H1 (cell line): ENCODE results near the gene DEUP1. TPM values are rescaled to one million over a fixed set of nuclear protein-coding genes. Genes with fewer than 3 reads are reported as not detected.

ENCODE experiments used
- CTCF ChIA-PET: fragments of 300-600 bp; sonication (Branson Sonifier 250); formaldehyde crosslinking; loops from one replicate; lab custom pipeline; 2021; ENCODE audit not compliant: partially characterized antibody; lab: Charles Lee
- POLR2A ChIA-PET: fragments of 300-600 bp; sonication (Branson Sonifier 250); formaldehyde crosslinking; loops from one replicate; lab custom pipeline; 2021; ENCODE audit warnings: inconsistent platforms; ENCODE audit not compliant: partially characterized antibody; lab: Charles Lee
- DNase-seq, 2 experiments: peaks; one replicate each; pipeline versions ENCODE4 v3.0.0 to v3.0.0-alpha.2; 2010 to 2022; ENCODE audit warnings: low spot score in 2 of 2, low read depth in 1 of 2, mixed read lengths in 1 of 2
- FAIRE-seq: peaks from 2 replicates; lab custom pipeline; 2011; peaks lifted over from hg19 to GRCh38; lab: Jason Lieb, UNC
- H2AFZ ChIP-seq: 2 replicates; pipeline ENCODE4 v1.8.1; 2012; ENCODE audit warnings: low read length, inconsistent platforms
- H2AK5ac ChIP-seq: 2 replicates; pipeline ENCODE4 v1.6.1; 2013; ENCODE audit warnings: low read depth, low read length
- H2BK120ac ChIP-seq: replicated peaks from 2 replicates; pipeline ENCODE3; 2013; ENCODE audit warnings: low read depth, low read length, inconsistent platforms
- H2BK12ac ChIP-seq: 2 replicates; pipeline ENCODE4 v1.6.1; 2013; ENCODE audit warnings: low read depth, low read length
- H2BK15ac ChIP-seq: 2 replicates; pipeline ENCODE4 v1.6.1; 2013; ENCODE audit warnings: low read length
- H2BK20ac ChIP-seq: 2 replicates; pipeline ENCODE4 v1.6.1; 2013; ENCODE audit warnings: low read length
- H2BK5ac ChIP-seq: 2 replicates; pipeline ENCODE4 v1.6.1; 2013; ENCODE audit warnings: low read depth, low read length
- H3K14ac ChIP-seq: 2 replicates; pipeline ENCODE4 v1.6.1; 2013; ENCODE audit warnings: inconsistent platforms; ENCODE audit not compliant: insufficient read length
- H3K18ac ChIP-seq: 2 replicates; pipeline ENCODE4 v1.6.1; 2013; ENCODE audit warnings: low read length; ENCODE audit errors: extremely low read depth
- H3K23ac ChIP-seq: 2 replicates; pipeline ENCODE4 v1.6.1; 2013; ENCODE audit warnings: inconsistent platforms; ENCODE audit not compliant: insufficient read length
- H3K23me2 ChIP-seq: 2 replicates; pipeline ENCODE4 v1.6.1; 2013; ENCODE audit warnings: low read depth, low read length
- H3K27ac ChIP-seq: 2 replicates; pipeline ENCODE4 v1.6.1; 2011; ENCODE audit warnings: low read depth, low read length, inconsistent platforms
- H3K27me3 ChIP-seq, 4 experiments: replicated peaks in 1 of 4; 1 replicate in 1 of 4; 2 replicates in 3 of 4; pipeline versions ENCODE4 v1.6.1 to v1.8.1; 2011 to 2013; ENCODE audit warnings: low read length in 3 of 4, mild to moderate bottlenecking in 3 of 4, inconsistent platforms in 2 of 4, mixed read lengths in 2 of 4, moderate library complexity in 1 of 4; ENCODE audit not compliant: control insufficient read depth in 3 of 4, insufficient read depth in 3 of 4; ENCODE audit errors: extremely low read depth in 1 of 4
- H3K36me3 ChIP-seq, 4 experiments: 2 replicates each; pipeline versions ENCODE4 v1.6.1 to v1.8.1; 2011 to 2013; ENCODE audit warnings: mild to moderate bottlenecking in 4 of 4, low read length in 3 of 4, moderate library complexity in 2 of 4, control low read depth in 1 of 4, inconsistent platforms in 1 of 4; ENCODE audit not compliant: insufficient read depth in 4 of 4, control insufficient read depth in 2 of 4
- H3K4ac ChIP-seq: replicated peaks from 2 replicates; pipeline ENCODE3; 2013; ENCODE audit warnings: low read length, low read depth, mixed read lengths, inconsistent platforms; ENCODE audit not compliant: insufficient read length
- H3K4me1 ChIP-seq, 4 experiments: replicated peaks in 1 of 4; 1 replicate in 1 of 4; 2 replicates in 3 of 4; pipeline versions ENCODE4 v1.6.1 to v1.8.1; 2011 to 2013; ENCODE audit warnings: low read length in 3 of 4, inconsistent platforms in 2 of 4, mixed read lengths in 1 of 4; ENCODE audit not compliant: insufficient read depth in 4 of 4, control insufficient read depth in 3 of 4
- H3K4me2 ChIP-seq, 2 experiments: 2 replicates each; pipeline versions ENCODE4 v1.6.1 to v1.8.1; 2011 to 2013; ENCODE audit warnings: low read depth in 2 of 2, low read length in 2 of 2, control low read depth in 1 of 2, inconsistent platforms in 1 of 2, mild to moderate bottlenecking in 1 of 2; ENCODE audit not compliant: insufficient read depth in 1 of 2
- H3K4me3 ChIP-seq, 4 experiments: fragments of 200-600, 300-600 bp in 1 of 4; sonication (generic), shearing (Covaris generic), sonication (Bioruptor Twin) in 1 of 4; 2 replicates each; pipeline versions ENCODE4 v1.5.1 to v1.8.1; 2011 to 2016; ENCODE audit warnings: low read length in 4 of 4, low read depth in 3 of 4, control low read depth in 2 of 4, inconsistent platforms in 2 of 4, mild to moderate bottlenecking in 2 of 4, mixed read lengths in 1 of 4, moderate library complexity in 1 of 4; ENCODE audit not compliant: insufficient read depth in 2 of 4; ENCODE audit errors: extremely low read depth in 1 of 4
- H3K56ac ChIP-seq: replicated peaks from 2 replicates; pipeline ENCODE3; 2013; ENCODE audit warnings: low read depth, mild to moderate bottlenecking, mixed read lengths, low read length, inconsistent platforms; ENCODE audit not compliant: insufficient read length
- H3K79me1 ChIP-seq: 2 replicates; pipeline ENCODE4 v1.6.1; 2013; ENCODE audit warnings: low read depth, low read length, control low read depth
- H3K79me2 ChIP-seq, 2 experiments: 2 replicates each; pipeline versions ENCODE4 v1.6.1 to v1.8.1; 2012 to 2013; ENCODE audit warnings: low read length in 2 of 2, mild to moderate bottlenecking in 2 of 2, inconsistent platforms in 1 of 2; ENCODE audit not compliant: insufficient read depth in 2 of 2, control insufficient read depth in 1 of 2
- H3K9ac ChIP-seq, 4 experiments: replicated peaks in 1 of 4; 1 replicate in 1 of 4; 2 replicates in 3 of 4; pipeline versions ENCODE4 v1.6.1 to v1.8.1; 2011 to 2013; ENCODE audit warnings: low read depth in 3 of 4, low read length in 3 of 4, control low read depth in 2 of 4, mild to moderate bottlenecking in 2 of 4, moderate library complexity in 2 of 4, inconsistent platforms in 1 of 4; ENCODE audit errors: extremely low read depth in 1 of 4
- H3K9me3 ChIP-seq, 2 experiments: 2 replicates each; pipeline versions ENCODE4 v1.6.1 to v1.8.1; 2012 to 2013; ENCODE audit warnings: mild to moderate bottlenecking in 2 of 2, moderate library complexity in 2 of 2, control low read depth in 1 of 2, inconsistent platforms in 1 of 2, low read depth in 1 of 2, low read length in 1 of 2, mixed read lengths in 1 of 2; ENCODE audit not compliant: insufficient read depth in 2 of 2
- H4K20me1 ChIP-seq, 2 experiments: replicated peaks in 1 of 2; 2 replicates each; pipeline versions ENCODE3 to v1.8.1; 2011 to 2013; ENCODE audit warnings: inconsistent platforms in 2 of 2, low read length in 2 of 2, mild to moderate bottlenecking in 1 of 2; ENCODE audit not compliant: insufficient read depth in 2 of 2, control insufficient read depth in 1 of 2
- H4K5ac ChIP-seq: 2 replicates; pipeline ENCODE4 v1.6.1; 2013; ENCODE audit warnings: low read length, low read depth, mixed read lengths, inconsistent platforms; ENCODE audit not compliant: insufficient read length
- H4K8ac ChIP-seq: 2 replicates; pipeline ENCODE4 v1.8.0; 2013; ENCODE audit warnings: mild to moderate bottlenecking, moderate library complexity, low read length, inconsistent platforms; ENCODE audit not compliant: insufficient read depth; ENCODE audit errors: extremely low read depth
- H4K91ac ChIP-seq: replicated peaks from 2 replicates; pipeline ENCODE3; 2013; ENCODE audit warnings: low read length, mixed read lengths, inconsistent platforms; ENCODE audit not compliant: insufficient read length
- CHD7 ChIP-seq: fragments of 300-600 bp; sonication (generic); IDR thresholded peaks from 2 replicates; pipeline ENCODE4 v1.7.1; 2012; ENCODE audit warnings: low read length, moderate library complexity, mild to moderate bottlenecking, inconsistent platforms; ENCODE audit not compliant: insufficient replicate concordance
- polyA plus RNA-seq, 7 experiments: library from polyadenylated mRNA; depleted of rRNA in 3 of 7; stranded (reverse) in 5 of 7; unstranded in 2 of 7; fragments of >200 nt in 5 of 7; fragments of 200-250 nt in 2 of 7; gene quantifications; 1 replicate in 5 of 7; 2 replicates in 1 of 7; 4 replicates in 1 of 7; pipeline versions ENCODE4 v1.2.1 to v1.2.3, GENCODE V29; 2011 to 2013; ENCODE audit warnings: missing spikeins in 2 of 7, mixed read lengths in 2 of 7
- total RNA-seq: library from RNA; stranded (reverse); fragmentation: NEBNext Ultra II Directional; extraction: Animal tissue kit (Norgen Biotek cat#: 25700); gene quantifications from 2 replicates; pipeline ENCODE4 v1.2.1, GENCODE V29; 2021

The DEUP1 gene
- total and polyA plus RNA-seq, 2 of the 8 experiments (the other 6 are each of a cell fraction or from before 2014, with no cell fraction given) = 0.45 TPM; not detected in 1

GRCh38 chr11:93411705-93412104 is 81.2 kb downstream of the DEUP1 start:
- H3K4ac ChIP-seq = no peak overlapping the region
- CTCF ChIA-PET = interaction anchor here (0.6 to 1.5 kb wide), 2 partner anchors 170 to 175 kb away, joined by 3 read pairs; no protein-coding TSS in a partner anchor
- H4K8ac ChIP-seq = no peak overlapping the region
- no peaks in the 10 kb centered on the region for H3K27me3 ChIP-seq
- no peak for DNase-seq
- H3K9ac ChIP-seq = no peak overlapping the region
- no peak overlapping the region for H3K56ac ChIP-seq
- no peak for FAIRE-seq
- no peak overlapping the region for H2BK5ac ChIP-seq
- no peaks in the 10 kb centered on the region for H3K23me2 ChIP-seq
- no peak overlapping the region for H2BK12ac ChIP-seq
- POLR2A ChIA-PET = no interaction called here
- H3K79me1 ChIP-seq = no peaks in the 10 kb centered on the region
- peaks cover 0 to 9% (median 4%) of the 10 kb centered on the region in 4 experiments; a peak in 3 of 7 replicates for H3K4me1 ChIP-seq
- no peak overlapping the region for H4K5ac ChIP-seq
- no peaks in the 10 kb centered on the region for H3K36me3 ChIP-seq
- H2AK5ac ChIP-seq = no peak overlapping the region
- H3K79me2 ChIP-seq = 0 out of 4 replicates have a peak, but pooled peaks cover 0 to 3% of the 10 kb centered on the region in 2 experiments
- H2BK20ac ChIP-seq = no peak overlapping the region
- no peaks in the 10 kb centered on the region for H4K20me1 ChIP-seq
- no peak overlapping the region for H3K4me2 ChIP-seq
- no peak overlapping the region for H3K4me3 ChIP-seq
- H3K27ac ChIP-seq = no peak overlapping the region
- no peaks in the 10 kb centered on the region for H3K9me3 ChIP-seq
- H3K18ac ChIP-seq = no peak overlapping the region
- 0 out of 2 replicates have a peak overlapping the region, but pooled peaks have one; percentile 25 for H2BK15ac ChIP-seq
- no peak overlapping the region for H2BK120ac ChIP-seq
- H2AFZ ChIP-seq = no peak overlapping the region
- peak overlapping the region; percentile 7 for H4K91ac ChIP-seq
- H3K14ac ChIP-seq = no peak overlapping the region
- H3K23ac ChIP-seq = no peak overlapping the region
- TF ChIP-seq CHD7 = no peak
